ENCODE data around the gene ORMDL3. TPM values are rescaled to one million over a fixed set of nuclear protein-coding genes. Genes with fewer than 3 reads are reported as not detected.
A peak's percentile ranks its signal among the peaks of the same experiment; 100 is the strongest.

The ORMDL3 gene
- total RNA-seq, 4 donors from 2014 or later, result 78.5 to 338 (median 163) TPM

GRCh38 chr17:39960524-39961041 lies 33.2 kb upstream of the ORMDL3 start:
- ATAC-seq (ENCODE audit: low FRiP score) (no peak), DNase-seq (ENCODE audit: low spot score) (no peak)
- TF ChIP-seq CTCF (IDR thresholded peaks at IDR 0.05), result no peak

GRCh38 chr17:39955726-39956225 lies 28.4 kb upstream of the ORMDL3 start:
- no peak for DNase-seq (ENCODE audit: low spot score)
- TF ChIP-seq CTCF (IDR thresholded peaks at IDR 0.05), result no peak
- no peak for ATAC-seq (ENCODE audit: low FRiP score)

GRCh38 chr17:39954876-39955275 lies 27.5 kb upstream of the ORMDL3 start:
- DNase-seq (ENCODE audit: low spot score) (no peak), ATAC-seq (ENCODE audit: low FRiP score) (no peak)
- TF ChIP-seq CTCF (IDR thresholded peaks at IDR 0.05), result no peak

GRCh38 chr17:39953471-39953888 lies 26.1 kb upstream of the ORMDL3 start:
- no peak for ATAC-seq (ENCODE audit: low FRiP score)
- TF ChIP-seq CTCF (IDR thresholded peaks at IDR 0.05), result no peak
- no peak for DNase-seq (ENCODE audit: low spot score)

GRCh38 chr17:39952680-39953470 lies 25.5 kb upstream of the ORMDL3 start:
- no peak for TF ChIP-seq CTCF (IDR thresholded peaks at IDR 0.05)
- peak; percentile 92 for ATAC-seq (ENCODE audit: low FRiP score)
- peak; percentile 97 for DNase-seq (ENCODE audit: low spot score)

- no peak for ATAC-seq (ENCODE audit: low FRiP score)
- TF ChIP-seq CTCF (IDR thresholded peaks at IDR 0.05), result no peak
- DNase-seq (ENCODE audit: low spot score), result no peak
Measured at GRCh38 chr17:39951924-39952679, 24.7 kb upstream of the ORMDL3 start.

Data from omental fat pad (tissue), 4 donors.